GM12801 (cell line): ENCODE measurements around the gene RNF138.

Source experiments
- TF ChIP-seq, protein P1 (sequence below): IDR thresholded peaks from one replicate; pipeline ENCODE4 v1.5.1; 2011; ENCODE audit warnings: control low read depth; ENCODE audit not compliant: insufficient read length; ENCODE audit errors: extremely low read depth

Gene RNF138, protein sequence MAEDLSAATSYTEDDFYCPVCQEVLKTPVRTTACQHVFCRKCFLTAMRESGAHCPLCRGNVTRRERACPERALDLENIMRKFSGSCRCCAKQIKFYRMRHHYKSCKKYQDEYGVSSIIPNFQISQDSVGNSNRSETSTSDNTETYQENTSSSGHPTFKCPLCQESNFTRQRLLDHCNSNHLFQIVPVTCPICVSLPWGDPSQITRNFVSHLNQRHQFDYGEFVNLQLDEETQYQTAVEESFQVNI

DNA sequence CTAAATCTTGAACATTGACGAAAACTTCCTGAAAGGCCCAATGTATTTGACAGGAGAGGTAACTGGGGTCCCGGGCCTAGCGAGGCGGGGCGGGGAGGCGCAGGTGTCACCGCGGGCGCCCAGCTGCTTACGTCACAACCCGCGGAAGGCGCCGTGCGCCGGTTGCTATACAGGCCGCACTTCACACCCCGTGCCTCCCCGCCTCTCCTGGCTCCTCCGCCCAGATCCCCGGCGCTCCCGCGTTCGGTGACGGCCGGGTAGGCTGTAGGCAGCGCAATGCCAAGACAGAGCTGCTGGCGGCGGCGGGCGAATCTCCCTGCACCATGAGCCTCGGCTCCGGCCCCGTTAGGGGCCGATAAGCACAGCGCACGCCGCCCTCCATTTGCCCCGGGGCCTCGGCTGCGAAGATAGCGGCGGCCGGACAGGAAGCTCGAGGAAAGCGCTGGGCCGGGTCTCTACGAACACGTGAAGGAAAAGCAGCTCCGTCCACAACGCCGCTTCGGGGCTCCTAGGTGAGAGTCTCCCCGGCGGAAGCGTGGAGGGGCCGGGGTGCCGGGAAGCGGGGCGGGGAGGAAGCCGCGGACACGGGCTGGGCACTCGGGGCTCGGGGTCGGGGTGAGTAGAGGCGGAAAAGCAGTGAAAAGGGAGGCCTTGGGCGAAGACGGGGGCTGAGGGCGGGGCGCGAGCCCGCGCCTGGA is at the start of gene RNF138:
RNF138 (plus strand) TSS at position 151 of the 698 bp plus-strand sequence. CDS start 903 bp downstream, outside the sequence.
- TF ChIP-seq, protein P1, sequence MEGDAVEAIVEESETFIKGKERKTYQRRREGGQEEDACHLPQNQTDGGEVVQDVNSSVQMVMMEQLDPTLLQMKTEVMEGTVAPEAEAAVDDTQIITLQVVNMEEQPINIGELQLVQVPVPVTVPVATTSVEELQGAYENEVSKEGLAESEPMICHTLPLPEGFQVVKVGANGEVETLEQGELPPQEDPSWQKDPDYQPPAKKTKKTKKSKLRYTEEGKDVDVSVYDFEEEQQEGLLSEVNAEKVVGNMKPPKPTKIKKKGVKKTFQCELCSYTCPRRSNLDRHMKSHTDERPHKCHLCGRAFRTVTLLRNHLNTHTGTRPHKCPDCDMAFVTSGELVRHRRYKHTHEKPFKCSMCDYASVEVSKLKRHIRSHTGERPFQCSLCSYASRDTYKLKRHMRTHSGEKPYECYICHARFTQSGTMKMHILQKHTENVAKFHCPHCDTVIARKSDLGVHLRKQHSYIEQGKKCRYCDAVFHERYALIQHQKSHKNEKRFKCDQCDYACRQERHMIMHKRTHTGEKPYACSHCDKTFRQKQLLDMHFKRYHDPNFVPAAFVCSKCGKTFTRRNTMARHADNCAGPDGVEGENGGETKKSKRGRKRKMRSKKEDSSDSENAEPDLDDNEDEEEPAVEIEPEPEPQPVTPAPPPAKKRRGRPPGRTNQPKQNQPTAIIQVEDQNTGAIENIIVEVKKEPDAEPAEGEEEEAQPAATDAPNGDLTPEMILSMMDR: no peak

- TF ChIP-seq, protein P1: no peak
These were observed 49.3 kb upstream of the RNF138 start for GRCh38 chr18:32042337-32042736.

DNA sequence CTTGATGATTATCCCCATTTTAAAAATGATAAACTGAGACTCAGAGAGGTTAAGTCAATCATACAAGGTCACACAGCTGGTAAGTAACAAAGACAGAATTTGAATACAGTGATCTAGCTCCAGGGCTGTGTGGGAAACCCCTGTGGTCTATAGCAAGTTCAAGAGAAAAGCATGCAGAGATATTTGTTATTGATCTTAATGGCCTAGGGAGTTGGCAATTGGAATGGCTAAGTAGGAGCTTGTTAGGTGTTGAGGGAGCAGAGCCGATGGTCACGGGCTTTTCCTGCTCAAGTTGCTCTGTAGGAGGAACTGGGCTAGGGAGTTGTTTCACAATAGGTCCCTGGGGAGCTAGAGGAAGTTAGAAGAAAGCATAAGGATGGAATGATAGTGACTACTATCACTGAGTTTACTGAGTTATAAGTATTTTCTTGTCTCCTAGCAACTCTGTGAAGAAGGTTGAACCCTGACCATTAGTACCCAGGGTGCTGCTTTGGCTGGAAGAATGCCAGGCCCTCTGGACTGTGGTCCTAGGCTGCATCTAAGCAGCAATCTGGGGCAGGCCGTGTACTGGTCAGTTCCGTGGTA is 43.1 kb upstream of the RNF138 start:
- TF ChIP-seq, protein P1: no peak

GRCh38 chr18:32049393-32050171 is 42.1 kb upstream of the RNF138 start:
- TF ChIP-seq, protein P1: no peak

DNA sequence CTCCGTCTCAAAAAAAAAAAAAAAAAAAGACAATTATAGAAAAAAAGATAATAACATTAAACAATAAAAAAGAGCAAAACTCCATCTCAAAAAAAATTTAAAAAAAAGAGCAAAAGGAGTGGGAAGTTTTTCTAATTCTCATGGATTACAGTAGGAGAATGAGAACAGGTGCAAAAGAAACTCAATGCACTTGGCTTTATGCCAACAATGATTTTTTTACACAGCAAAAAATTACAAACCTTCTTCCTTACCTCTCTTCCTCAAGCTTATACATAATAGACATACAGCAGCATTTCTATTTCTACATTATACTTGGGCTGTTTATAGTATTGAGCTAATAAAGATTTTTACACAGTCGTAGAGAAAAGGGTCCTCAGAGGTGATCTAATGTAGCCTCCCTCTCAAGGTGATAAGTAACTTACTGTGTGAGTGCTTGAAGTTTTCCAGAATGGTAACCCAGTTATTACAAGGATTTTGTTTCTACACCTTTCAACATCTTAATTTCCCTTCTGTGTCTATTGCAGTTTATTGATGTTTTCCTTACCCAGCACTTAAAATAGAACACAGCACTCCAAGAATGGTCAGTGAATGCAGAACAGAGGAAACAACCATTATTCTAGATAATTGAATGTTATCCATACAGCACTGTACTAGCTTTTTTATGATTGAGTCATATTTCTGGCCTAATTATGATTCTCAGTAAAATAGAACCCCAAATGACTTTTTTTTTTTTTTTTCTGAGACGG is 34.9 kb upstream of the RNF138 start:
- TF ChIP-seq, protein P1: no peak

- TF ChIP-seq, protein P1: no peak
These were observed 34.0 kb upstream of the RNF138 start for GRCh38 chr18:32057624-32058165.
